Superior temporal gyrus (tissue), 1 donor: ENCODE measurements around the gene BMP3.
"Not testable (repeated sequence)": the region's sequence is repeated elsewhere in the genome, so short reads cannot be mapped to it uniquely, and the experiment has no call there.

Source experiments
- DNase-seq: peaks from one replicate; pipeline ENCODE4 v3.0.0-alpha.2; 2016; ENCODE audit errors: extremely low spot score

Gene BMP3, protein sequence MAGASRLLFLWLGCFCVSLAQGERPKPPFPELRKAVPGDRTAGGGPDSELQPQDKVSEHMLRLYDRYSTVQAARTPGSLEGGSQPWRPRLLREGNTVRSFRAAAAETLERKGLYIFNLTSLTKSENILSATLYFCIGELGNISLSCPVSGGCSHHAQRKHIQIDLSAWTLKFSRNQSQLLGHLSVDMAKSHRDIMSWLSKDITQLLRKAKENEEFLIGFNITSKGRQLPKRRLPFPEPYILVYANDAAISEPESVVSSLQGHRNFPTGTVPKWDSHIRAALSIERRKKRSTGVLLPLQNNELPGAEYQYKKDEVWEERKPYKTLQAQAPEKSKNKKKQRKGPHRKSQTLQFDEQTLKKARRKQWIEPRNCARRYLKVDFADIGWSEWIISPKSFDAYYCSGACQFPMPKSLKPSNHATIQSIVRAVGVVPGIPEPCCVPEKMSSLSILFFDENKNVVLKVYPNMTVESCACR

DNA sequence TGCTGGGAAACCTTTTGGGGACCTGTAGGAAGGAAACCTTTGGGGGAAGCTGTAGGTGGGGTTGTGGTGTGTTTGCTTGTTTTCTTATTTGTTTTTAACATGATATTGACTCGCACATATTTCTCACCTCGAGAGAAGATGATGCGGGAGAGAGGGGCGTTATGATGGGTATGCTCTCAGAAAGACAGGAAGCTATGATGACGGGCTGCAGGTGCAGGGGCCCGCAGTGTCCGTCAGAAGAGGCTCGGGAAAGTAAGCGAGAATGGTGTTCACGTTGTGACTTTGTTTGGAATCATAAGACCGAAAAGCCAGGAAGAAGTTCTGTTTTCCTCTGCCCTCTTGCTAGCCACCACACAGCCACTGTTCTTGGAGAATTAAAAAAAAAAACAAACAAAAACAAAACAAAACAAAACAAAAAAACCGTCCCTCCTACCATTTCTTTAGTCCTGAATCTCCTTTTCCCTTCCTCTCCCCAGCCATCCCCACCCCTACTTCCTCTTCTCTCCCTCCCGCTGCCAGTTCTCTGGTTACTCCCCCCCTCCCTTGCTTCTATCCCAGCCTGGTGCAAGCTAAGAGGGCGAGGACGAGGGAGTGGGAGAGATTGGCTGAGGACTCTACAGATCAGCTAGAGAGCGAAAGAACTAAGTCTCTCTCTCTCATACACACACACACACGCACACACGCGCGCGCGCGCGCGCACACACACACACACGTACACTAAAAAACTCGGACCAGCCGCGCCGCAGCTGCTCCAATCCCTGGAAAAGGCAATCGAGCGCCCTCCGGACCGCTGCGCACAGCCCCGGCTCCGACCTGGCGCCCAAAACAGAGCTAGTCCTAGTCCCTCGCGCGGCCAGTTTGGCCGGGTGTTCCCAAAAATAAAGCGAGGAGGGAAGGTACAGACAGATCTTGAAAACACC is at the start of gene BMP3:
TSS of gene BMP3 (plus strand) at position 648 of the 920 bp plus-strand sequence. CDS start 577 bp downstream, outside the sequence.
- no peak for DNase-seq

GRCh38 chr4:80986011-80986410 is 44.5 kb upstream of the BMP3 start:
- DNase-seq, result no peak

- DNase-seq, result peak; percentile 88
These were observed 40.5 kb upstream of the BMP3 start for GRCh38 chr4:80989921-80990544.

GRCh38 chr4:80990851-80991250 is 39.7 kb upstream of the BMP3 start:
- no peak for DNase-seq

DNA sequence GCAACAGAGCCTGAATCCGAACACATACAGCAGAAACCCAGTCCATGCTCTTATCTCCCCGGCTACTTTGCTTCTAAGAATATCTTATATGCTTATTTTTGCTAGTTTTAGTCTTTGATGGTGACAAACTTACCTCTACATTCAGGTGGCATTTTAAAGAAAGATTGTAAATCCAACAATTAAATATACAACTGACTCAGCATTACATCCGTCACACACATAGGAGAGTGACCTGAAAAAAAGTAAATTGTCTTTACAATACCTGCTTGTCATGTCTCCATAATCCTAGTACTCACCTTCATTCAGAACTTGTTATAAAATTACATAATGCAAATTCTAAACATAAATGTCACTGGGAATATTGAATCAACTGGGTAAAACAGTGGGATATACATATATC is 30.6 kb upstream of the BMP3 start:
- no peak for DNase-seq

DNA sequence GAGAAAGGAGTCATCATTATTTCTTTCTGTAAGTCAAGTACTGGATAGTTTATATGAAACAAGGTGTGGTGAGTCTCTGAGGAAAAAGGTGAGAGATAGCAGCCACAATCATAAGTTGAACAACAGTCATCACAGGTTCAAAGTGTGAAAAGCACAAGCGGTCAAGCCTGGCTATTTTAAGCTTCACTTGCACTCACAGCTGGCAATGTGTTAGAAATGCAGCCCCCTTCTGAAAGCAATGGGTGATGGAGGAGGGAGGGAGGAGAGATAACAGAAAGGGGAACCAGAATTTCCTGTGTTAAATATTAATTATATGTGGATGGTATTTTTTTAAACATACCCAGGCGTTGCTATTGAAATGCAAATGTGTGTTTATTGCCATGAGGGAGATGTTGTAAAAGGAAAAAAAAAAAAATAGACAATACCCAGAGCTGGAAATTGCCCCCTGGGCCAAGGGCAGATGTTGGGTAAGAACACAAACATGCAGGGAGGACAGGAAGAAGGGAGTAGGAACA is 26.9 kb upstream of the BMP3 start:
- DNase-seq, result no peak

- DNase-seq, result no peak
These were observed 23.1 kb upstream of the BMP3 start for GRCh38 chr4:81007417-81007816.

DNA sequence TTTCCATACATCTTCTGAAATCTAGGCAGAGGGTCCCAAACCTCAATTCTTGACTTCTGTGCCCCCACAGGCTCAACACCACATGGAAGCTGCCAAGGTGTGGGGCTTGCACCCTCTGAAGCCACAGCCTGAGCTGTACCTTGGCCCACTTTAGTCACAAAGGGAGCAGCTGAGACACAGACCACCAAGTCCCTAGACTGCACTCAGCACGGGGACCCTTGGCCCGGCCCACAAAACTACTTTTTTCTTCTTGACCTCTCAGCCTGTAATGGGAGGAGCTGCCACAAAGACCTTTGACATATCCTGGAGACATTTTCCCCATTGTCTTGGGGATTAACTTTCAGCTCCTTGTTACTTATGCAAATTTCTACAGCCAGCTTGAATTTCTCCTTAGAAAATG is 13.9 kb upstream of the BMP3 start:
- not testable (repeated sequence) for DNase-seq

- DNase-seq, result no peak
These were observed 11.5 kb upstream of the BMP3 start for GRCh38 chr4:81019006-81019405.

GRCh38 chr4:81021142-81021944 is 9.2 kb upstream of the BMP3 start:
- DNase-seq, result no peak

DNA sequence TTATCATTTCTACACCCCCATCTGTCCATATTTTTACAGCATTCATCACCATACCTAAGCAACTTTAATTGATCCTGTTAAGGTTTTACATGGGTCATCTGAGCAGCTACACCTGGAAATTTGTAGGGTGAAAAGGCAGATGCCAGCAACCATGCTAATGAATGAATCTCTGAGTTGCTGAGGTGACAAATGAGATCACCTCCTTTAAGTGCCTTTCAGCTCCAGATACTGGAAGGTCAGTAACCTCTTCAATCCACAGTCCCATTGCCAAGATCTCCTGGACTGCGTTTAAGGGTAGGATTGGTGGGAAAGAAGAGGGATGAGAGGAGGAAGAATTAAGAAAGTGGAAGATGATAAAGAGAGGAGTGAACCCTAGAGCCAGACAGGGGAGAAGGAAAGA is 8.5 kb upstream of the BMP3 start:
- no peak for DNase-seq

DNA sequence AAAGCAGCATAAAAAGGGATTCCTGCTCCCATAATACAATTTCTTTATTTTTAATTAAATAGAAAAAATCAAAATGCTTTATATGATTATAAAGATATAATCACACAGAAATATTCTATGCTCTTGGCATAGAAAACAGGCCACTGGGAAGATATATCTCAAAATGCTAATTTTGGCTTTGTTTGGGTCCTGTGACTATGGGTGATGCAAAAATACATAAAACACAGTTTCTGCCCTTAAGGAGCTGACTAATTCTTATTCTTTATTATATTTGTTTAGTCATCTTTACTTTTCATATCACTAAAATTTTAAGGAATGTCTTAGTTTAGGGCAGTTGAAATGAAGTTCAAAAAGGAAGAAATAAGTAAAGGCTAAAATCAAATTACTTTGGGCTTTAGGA is 7.0 kb upstream of the BMP3 start:
- no peak for DNase-seq

DNA sequence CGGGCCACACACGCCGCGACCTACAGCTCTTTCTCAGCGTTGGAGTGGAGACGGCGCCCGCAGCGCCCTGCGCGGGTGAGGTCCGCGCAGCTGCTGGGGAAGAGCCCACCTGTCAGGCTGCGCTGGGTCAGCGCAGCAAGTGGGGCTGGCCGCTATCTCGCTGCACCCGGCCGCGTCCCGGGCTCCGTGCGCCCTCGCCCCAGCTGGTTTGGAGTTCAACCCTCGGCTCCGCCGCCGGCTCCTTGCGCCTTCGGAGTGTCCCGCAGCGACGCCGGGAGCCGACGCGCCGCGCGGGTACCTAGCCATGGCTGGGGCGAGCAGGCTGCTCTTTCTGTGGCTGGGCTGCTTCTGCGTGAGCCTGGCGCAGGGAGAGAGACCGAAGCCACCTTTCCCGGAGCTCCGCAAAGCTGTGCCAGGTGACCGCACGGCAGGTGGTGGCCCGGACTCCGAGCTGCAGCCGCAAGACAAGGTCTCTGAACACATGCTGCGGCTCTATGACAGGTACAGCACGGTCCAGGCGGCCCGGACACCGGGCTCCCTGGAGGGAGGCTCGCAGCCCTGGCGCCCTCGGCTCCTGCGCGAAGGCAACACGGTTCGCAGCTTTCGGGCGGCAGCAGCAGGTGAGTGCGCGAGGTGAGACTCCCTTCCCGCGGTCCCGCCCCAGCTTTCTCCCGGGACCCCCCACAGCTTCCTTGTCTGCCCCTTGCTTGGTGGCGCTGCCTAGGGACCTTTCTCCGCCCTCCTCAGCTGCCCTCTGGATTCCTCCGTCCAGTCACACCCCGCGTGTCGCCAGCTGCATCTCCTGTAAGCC is 678 bp downstream of the BMP3 start:
- no peak for DNase-seq

DNA sequence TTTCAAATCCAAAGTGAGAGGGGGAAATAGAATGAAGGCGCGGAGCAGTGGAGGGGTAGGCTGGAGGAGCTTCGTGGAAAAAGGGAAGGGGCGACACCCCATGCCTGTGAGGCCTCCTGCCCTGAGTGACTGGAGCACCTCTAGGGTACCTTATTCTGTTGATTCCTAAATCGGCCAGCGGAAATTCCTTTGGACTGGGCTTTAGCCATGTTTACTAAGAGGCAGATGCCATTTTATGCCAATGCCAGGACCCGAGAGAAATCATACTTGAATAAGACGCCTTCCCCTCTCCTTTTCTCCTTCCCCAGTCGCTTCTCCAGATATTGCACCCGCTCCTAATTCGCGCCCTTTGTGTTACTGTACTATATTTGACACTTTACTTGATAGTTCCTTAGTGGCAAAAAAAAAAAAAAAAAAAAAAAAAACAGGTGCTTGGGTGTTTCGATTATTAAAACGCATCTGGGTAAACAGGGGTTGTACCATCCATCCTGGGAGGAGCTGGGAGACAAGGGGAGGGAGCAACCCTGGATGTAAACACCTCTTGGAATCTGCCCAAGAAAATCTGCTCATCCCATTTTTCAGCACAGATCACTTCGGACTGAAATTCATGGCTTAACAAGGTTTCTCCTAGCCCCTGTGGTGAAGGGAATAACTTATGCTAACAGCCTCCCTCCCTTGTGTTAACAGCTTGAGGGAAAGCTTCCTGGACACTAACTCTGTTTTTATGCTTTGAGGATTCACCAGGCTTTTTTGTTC is 1.5 kb downstream of the BMP3 start:
- DNase-seq, result no peak

GRCh38 chr4:81032771-81033684 is 2.5 kb downstream of the BMP3 start:
- no peak for DNase-seq

DNA sequence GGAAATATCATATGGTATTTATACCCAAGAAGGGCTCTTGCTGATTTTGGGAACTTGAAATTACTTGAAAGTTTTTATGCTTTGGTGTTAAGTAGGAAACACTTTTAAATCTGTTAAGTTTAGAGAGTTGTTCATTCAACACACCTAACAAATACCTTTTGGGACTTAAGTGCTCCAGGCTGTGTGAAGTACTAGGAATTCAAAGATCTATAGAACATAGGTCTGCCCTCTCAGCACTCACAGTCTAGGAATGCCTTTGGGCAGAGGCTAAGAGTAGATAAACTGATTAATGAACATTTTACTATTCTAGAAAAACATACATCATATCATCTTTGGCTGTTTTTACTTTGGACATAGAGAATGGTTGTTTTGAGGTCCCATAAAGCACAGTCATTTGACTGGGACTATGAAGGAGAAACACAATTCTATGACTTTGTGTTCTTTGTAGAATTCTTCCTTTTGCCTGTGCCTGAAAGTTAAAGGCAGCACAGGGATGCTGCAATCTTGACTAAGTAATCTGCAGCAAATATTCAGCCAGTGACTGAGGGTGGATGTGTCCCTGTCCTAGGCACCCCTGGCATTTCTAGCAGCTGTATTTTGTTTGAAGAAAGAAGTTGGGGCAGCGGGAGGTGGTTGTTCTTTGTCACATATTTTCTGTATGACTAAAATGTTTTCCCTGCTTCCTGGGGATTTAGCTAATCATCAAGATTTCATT is 8.3 kb downstream of the BMP3 start:
- DNase-seq, result no peak

- no peak for DNase-seq
These were observed 9.0 kb downstream of the BMP3 start for GRCh38 chr4:81039351-81039972.
